IPS-NIHi7 (cell line): Measurements from ENCODE around the gene CAPZA1.
"Not testable (repeated sequence)": the region's sequence is repeated elsewhere in the genome, so short reads cannot be mapped to it uniquely, and the experiment has no call there.

Experiments
- DNase-seq: peaks from one replicate; pipeline ENCODE4 v3.0.0; 2012; ENCODE audit warnings: mixed read lengths; ENCODE audit errors: extremely low spot score

Gene CAPZA1

DNA sequence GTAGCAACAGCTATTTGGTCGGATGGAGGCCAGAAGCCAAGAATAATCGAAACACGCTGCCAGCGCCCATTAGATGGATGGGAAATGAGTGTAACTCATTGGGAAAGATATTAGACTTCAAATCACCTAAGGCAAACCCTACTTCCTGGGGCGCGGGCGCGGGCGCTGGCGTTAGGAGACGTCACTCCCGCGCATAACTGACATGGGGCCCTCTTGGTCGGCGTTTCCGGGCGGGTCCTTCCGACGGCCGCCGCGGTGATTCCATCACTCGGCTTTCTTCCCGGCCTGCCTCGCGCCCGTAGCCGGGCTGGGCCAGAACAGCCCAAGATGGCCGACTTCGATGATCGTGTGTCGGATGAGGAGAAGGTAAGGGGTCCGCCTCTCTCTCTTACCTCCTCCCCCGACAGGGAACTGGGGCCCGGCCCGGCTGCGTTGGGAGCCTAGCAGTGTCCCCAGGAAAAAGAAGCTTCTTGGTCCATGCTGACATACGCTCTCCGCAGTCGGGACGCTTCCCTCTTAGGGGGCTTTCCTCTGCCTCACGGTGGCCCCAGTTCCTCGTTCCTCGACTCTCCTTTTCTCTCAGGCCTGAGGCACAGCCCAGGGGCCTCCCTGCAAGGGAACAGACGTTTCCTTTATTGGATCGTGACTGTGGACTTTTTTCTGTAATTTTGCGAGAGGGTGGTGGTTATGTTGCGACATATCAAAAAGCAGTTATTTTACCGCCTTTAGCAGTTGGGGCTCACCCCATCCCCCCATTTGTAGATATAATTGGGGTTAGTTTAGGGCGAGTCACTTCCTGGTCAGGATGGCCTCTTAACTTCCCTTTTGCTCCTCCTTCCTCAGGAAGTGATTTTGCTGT, at the start of gene CAPZA1:
CAPZA1 (plus strand) TSS at position 315 of the 859 bp plus-strand sequence; CDS start at position 328, 13 bp downstream.
- peak; percentile 95 for DNase-seq

DNA sequence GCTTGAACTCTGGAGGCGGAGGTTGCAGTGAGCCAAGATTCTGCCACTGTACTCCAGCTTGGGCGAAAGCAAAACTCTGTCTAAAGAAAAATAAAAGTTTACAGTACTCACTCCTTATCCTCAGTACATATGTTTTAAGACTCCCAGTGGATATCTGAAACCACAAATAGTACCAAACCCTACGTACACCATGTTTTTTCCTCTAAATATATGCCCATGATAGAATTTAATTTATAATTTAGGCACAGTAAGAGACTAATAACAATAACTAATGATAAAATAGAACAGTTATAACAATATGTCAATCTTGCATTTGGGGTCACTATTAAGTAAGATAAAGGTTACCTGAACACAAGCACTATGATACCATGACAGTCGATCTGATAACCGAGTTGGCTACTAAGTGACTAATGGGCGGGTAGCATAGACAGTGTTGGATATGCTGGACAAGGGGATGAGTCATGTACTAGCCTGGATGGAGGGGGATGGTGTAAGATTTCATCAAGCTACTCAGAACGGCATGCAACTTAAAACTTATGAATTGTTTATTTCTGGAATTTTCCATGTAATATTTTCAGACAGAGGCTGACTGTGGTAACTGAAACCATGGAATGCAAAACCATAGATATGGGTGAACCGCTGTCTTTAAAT, 44.4 kb upstream of the CAPZA1 start:
- DNase-seq: no peak

DNA sequence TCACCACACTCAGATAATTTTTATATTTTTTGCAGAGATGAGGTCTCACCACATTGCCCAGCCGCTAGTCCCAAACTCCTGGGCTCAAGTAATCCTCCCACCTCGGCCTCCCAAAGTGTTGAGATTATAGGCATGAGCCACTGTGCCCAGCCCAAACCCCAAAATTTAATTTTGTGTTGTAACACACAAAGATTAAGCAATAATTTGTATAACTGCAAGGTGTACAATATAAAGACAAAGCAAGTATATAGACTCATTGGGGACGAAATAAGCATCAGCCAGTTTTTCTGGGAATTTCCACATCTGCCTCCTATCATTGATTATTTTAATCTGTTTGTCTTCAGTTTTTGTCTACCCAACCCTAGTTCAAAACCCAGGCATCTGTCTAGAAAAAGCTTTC, 43.4 kb upstream of the CAPZA1 start:
- DNase-seq: no peak

DNA sequence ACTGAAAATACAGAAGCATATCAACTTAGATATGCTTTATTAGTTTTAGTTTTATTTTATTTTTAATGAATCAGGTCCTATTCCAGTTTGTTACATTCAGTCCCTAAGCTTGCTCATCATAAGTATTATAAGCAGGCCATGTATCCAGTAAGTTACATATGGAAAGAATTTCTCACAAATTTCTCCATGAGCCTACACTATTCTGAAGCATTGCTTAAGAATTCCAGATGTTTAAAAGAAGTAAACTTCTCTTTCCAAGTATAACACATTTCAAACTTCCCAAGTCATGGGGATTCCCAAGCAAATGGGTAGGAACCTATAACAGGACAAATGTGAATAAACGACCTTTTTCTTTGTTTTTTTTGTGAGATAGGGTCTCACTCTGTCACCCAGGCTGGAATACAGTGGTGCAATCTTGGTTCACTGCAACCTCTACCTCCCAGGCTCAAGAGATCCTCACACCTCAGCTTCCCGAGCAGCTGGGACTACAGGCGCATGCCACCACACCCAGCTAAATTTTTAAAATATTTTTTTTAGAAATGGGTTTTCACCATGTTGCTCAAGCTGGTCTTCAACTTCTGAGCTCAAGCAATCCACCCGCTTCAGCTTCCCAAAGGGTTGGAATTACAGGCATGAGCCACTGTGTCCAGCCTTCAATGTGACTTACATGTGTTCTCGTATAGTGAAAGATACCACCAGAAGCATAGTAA, 39.7 kb upstream of the CAPZA1 start:
- DNase-seq: no peak

DNA sequence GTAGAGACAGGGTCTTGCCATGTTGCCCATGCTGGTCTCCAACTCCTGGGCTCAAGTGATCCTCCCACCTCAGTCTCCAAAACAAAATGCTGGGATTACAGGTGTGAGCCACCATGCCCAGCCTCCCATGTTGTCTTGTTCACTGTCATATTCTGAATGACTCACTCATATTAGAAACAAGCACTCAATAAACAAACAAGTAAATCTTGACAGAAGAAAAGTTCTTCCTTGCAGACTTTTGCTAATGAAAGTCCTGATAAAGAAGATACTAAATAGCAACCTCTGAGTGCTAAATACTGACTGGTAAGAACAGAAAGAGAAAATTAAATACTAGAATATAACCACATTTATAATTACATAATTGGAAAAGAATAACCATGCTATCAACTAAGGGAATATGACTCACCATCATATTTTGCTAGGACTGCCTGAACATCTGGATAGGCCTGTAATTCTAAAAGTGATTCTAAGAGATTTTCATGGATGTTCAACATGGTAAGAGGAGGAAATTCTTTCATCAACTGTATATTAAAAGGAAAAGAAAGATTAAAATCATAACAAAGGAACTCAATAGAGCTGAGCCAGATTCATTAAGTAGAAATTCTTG, 37.9 kb upstream of the CAPZA1 start:
- no peak for DNase-seq

DNA sequence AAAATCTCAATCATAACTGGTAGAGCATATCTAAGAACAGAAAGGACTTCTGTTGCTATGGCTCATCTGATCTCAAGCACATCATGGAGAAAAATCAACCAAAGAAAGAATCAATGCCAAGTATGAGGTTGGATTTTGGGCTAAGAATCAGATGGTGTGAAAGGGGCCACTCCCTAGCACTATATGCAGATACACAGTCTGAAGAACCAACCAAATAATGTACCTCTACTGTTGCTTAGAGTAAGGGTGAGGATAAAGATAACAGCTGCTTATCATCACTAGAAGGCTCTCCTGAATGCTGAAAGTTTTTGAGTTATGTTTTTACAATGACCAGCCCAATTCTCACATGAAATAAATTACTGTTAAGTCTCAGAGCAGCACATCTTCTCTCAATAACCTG, 36.3 kb upstream of the CAPZA1 start:
- no peak for DNase-seq

DNA sequence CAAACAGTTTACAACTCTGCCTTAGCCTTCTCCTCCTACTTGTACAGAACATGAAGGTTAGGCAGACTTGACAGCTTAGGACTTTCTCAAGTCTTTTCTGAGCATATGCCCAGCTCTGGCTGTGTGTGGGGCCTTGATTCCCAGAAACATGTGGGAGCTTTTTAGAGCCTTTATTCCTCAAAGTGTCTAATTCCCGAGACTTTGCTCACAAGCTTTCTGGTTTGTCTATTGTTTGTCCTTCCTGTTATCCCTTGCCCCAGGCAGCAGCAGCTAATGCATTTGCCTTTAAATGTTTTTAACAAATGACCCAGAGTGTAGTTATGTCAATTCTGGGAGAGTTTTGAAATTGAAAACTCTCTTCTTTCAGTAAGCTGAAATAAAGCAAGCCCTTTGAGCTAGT, 29.9 kb upstream of the CAPZA1 start:
- no peak for DNase-seq

DNA sequence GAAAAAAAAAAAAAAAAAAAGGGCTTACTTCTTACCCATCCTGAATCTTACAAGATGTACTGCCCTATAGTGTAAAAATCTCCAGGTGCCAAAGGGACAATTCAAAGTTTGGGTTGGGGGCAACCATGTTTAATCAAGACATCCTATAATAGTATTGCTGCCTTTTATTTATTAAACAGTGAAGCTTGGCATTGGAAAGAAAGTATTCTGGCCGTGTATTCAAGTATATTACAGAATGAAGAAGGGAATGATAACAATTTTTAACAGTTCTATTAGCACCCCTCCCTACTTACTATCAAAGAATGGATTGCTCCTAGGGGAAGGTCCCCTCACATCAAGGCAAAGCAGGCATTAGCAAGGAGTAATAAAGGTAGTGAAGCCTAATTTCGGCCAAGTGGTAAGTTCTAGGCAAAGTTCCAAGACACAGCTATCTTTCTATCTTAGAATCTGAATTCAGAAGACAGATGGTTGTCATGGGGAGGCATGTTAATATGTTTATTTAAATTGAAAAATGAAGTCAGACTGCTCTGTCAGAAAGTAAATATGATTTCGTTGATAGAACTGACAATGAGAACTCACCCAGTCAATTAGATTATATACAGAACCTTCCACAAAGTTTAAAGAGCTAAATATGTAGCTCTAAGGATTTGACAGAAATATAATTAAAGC, 25.3 kb upstream of the CAPZA1 start:
- no peak for DNase-seq

DNA sequence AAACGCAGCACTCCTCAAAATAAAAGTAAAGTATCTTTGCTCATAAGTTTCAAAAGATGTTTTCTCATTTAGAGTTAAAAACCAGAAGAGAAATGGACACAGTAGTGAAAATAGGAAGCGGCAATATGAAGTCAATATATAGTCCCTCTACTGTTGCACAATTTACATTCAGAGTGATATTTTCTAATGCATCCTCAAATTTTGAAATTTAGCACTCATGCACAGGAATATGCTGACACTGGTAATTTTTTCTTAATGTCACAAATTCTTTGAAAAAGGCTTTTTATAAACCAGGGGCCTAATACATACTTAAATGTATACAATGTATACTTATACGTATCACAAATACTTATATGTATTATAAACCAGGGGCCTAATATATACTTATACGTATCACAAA, 20.2 kb upstream of the CAPZA1 start:
- no peak for DNase-seq

DNA sequence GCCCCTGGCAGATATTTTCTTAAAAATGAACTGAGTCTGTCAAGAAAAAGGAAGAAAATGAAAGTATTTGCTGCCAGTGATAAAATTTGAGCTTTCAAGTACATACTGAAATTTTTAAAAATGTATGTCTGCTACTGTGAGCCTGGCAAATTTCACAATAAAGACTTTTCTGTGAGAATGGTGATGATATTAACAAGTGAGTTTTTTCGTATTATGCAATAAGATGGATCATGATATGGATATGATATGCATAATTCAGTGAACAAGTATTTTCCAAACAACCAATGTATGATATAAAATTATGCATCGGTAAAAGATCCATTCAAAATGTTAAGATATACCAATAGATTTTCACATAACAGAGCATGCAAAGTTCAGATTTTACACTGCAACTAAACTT, 16.6 kb upstream of the CAPZA1 start:
- no peak for DNase-seq

DNA sequence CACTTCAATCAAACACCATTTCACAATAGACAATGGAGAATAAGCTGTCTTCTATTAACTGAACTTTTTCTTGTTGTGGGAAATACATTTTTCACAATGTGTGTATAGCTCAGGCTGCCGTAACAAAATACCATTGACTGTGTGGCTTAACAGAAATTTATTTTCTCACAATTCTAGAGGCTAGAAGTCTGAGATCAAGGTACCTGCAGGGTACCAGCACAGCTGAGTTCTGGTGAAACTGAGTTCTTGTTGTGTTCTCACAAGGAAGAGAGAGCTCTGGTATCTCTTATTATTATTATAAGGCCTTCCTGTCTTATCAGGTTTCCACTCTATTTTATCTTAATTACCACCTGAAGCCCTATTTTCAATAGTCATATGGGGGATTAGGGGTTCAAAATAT, 16.1 kb upstream of the CAPZA1 start:
- no peak for DNase-seq

DNA sequence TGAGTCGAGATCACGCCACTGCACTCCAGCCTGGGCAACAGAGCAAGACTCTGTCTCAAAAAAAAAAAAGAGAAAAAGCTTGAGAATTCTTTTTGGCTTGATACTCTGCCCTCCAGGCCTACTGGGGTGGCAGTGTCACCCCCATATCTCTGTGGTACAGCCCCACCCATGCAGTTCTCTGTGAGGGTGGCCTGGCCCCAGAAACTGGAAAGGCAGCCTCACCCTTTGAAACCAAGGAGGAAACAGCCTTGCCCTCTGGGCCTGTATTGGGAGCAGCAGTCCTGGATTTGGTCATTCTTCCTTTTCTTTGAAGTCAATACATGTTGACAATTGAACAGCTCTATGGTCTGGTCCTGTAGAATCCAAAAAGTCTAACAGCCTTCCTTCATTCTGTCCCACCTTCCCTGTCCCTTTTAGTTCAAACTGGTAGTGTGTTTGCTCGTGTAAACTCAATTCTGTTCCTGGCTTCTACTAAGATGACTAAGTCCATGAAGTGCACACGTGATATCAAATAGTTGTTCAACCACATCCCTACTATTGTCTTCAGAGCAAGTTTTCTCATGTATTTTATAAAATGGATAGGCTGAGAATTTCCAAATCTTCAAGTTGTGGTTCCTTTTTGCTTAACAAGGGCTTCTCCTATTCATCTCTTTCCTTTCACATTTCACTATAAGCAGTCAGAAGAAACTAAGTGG, 13.9 kb upstream of the CAPZA1 start:
- DNase-seq: no peak

DNA sequence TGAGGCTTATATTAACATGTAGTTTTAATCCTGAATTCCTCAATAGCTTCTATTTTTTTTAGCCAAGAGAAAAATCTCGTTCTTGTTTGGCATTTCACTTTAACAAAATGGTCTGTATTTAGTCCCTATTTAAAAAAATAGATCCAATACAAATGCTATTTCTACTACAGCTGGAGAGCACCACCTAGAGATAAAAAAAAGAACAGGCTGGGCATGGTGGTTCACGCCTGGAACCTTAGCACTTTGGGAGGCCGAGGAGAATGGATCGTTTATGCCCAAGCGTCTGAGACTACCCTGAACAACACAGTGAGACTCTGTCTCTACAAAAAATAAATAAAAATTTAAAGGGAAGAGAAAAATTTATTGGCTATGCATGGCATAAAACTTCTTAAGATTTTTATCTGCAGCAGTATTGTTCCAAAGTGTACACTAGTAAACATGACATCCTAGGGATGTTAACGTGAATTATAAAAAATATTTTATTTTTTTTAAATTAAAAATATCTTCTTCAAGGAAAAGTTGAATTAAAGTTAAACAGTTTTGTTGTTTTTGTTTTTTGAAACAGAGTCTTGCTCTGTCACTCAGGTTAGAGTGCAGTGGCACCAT, 5.1 kb upstream of the CAPZA1 start:
- peak; percentile 27 for DNase-seq

DNA sequence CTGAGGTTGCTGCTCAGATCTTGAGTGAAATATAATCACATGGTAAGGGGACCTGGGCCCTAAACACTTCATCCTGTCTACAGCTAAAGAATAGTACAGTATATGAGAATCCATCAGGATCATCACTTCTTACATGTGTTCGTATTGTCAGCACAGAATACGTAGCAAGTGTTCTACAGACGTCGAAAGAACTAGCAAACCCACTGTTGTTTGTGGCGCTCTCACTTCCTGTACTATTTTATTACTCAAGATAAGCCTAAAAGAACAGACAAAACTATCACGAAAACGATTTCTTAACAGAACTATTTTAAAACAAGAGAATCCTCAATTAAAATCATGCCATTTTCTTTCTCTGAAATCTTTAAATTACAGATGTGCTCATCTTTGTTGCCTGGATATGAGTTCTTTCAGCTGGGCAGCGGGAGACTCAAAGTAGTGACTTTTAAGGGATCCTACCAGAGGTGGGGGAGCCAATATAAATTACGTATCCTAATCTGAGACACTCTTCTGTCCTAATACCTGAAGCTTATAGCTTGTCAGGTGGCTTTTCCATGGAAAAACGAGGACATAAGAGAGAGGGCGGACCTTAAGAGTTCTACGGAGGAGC, 1.4 kb upstream of the CAPZA1 start:
- no peak for DNase-seq

DNA sequence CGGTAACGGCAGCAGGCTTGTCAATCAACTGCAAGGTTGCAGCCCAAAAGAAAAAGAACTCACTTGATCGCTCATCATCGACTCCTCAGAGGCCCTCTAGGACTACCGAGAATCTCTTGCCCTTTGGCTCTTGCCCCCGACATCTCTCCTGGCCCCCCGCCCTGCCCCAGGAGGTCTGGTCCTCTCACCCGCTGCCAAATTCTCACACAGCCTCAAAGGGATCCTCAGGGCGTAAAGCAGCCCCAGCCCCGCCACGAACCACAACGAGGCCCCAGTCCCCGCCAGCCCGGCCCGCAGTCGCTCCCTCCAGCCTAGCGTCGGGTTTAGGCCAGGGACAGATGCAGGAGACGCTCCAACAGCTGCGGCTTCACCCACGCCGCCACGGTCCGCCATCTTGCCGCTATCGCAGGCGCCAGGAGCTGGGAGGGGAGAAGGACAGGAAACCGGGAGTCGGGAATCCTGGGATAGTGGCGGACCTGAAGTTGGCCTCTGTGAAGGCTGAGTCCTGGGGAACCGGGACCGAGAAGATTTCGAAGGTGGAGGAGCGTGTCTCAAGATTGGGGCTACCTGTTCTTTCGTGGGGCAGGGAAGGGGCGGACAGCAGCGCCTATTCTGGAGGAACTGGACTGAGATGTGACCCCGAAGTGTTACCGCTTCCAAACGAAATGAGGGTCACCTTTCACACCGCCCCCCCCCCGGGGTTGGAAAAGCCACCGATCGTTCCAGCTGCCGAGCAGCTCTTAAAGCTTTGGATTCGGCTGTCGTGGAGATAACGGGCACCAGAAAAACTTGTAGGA, 713 bp upstream of the CAPZA1 start, which contains the start of gene ST7L:
ST7L (minus strand) TSS at position 421 of the 797 bp plus-strand sequence; CDS start at position 393, 28 bp downstream.
- DNase-seq: peak; percentile 82

DNA sequence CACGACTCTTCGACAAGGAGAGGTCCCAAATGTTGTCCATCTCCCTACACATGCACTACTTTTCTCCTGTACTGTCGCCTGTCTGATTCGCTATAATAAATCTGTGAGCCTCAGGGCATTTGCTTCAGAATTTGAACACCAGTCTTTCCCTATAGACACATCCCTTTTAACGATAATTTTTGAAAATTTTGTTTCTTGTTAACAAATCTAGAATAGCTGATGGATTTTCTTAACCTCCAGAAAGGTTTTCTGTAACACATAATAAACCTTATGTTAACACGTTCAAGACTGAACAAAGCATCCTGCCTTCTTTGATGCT, 704 bp downstream of the CAPZA1 start:
- DNase-seq: no peak

DNA sequence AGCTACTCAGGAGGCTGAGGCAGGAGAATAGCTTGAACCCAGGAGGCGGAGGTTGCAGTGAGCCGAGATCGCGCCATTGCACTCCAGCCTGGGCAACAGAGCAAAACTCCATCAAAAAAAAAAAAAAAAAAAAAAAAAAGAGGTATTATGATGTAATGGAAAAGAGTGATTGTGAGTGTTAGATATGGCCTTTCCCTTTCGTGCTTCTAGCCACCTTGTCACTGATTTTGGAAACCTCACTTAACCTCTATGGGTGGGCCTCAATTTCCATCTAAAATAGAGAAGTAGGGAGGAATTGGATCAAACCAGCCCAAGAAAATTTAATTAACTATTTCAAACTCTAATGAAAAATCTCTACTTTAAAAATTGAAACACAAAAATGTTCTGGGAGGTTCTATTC, 4.9 kb downstream of the CAPZA1 start:
- not testable (repeated sequence) for DNase-seq

DNA sequence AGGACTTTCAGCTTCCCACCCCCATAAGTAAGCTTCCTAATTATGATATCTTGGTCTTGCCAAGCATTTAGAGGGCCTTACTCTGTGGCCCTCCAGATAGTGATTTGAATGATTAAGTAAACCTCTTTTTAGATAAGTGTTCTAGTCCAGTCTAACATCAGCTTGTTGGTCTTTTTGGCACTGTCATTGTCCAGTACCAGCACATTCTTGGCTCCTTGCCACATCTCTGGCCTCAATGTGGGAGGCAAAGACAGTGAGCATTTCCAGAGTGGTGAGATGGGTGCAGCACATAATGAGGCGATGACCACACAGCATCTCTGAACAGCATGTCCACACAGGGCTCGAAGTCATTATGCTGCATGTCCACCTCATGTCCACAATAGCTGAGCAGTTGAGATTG, 6.1 kb downstream of the CAPZA1 start:
- DNase-seq: no peak

DNA sequence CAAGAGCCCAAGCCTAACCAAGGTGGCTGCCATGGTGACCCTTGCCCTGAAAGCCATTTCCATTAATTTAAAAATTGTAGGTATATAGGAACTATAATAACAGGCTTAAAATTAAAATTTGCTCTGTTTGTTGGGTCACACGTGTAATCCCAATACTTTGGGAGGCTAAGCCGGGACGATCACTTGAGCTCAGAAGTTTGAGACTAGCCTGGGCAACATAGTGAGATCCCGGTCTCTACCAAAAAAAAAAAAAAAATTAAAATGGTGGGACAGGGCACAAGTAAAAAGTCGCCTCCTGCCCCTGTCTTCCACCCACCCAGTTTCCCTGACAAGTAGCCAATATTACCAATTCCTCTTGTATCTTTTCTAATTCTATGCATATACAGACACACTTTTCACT, 6.6 kb downstream of the CAPZA1 start:
- DNase-seq: no peak
